ENCODE measurements around the gene XDH.

GRCh38 chr2:31426096-31426495, 11.6 kb upstream of the XDH start:
- TF ChIP-seq EZH2phosphoT487 (IDR thresholded peaks at IDR 0.05; ENCODE audit: borderline replicate concordance, low read depth) = no peak
- TF ChIP-seq TAF1 (IDR thresholded peaks at IDR 0.05; ENCODE audit: borderline replicate concordance, low read depth, low read length) = no peak
- TF ChIP-seq REST (IDR thresholded peaks at IDR 0.05; ENCODE audit: low read depth, low read length) = no peak
- TF ChIP-seq USF2 (IDR thresholded peaks at IDR 0.05; ENCODE audit: borderline replicate concordance, low read depth, low read length) = no peak
- TF ChIP-seq PBX3 (IDR thresholded peaks at IDR 0.05) = no peak
- TF ChIP-seq CTCF (IDR thresholded peaks at IDR 0.05) = no peak
- no peak for TF ChIP-seq RAD21 (IDR thresholded peaks at IDR 0.05; ENCODE audit: low read length)
- TF ChIP-seq MAX (IDR thresholded peaks at IDR 0.05; ENCODE audit: low read depth) = no peak
- TF ChIP-seq USF1 (IDR thresholded peaks at IDR 0.05; ENCODE audit: borderline replicate concordance, low read depth) = no peak
- TF ChIP-seq TEAD4 (IDR thresholded peaks at IDR 0.05; ENCODE audit: borderline replicate concordance, insufficient read depth) = no peak
- no peak for TF ChIP-seq GABPA (IDR thresholded peaks at IDR 0.05; ENCODE audit: low read depth)
- TF ChIP-seq YY1 (IDR thresholded peaks at IDR 0.05; ENCODE audit: low read depth) = no peak
- TF ChIP-seq TCF12 (IDR thresholded peaks at IDR 0.05) = no peak
- TF ChIP-seq NFIC (IDR thresholded peaks at IDR 0.05; ENCODE audit: borderline replicate concordance) = no peak

All from SK-N-SH (cell line).